ENCODE measurements around the gene ADK.
"Not testable (repeated sequence)": the region's sequence is repeated elsewhere in the genome, so short reads cannot be mapped to it uniquely, and the experiment has no call there.

ADK gene

DNA sequence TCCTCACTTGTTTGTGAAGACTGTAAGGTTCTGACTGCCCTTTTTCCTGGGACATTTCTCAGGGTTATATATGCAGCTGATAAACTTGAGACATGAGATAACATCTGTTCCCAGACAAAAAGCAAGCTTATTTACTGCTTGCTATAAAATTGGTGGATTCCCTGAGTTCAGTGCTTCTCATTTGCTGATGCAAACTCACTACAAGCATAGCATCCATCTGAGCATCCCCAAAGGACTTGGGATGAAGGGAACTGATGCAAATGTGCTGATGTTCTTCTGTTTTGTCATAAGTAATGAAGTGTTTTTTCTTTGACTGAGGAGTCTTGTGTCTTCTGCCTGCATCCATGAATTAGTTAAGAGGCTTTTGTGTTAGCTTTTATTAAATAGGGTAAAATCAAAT is 183.2 kb downstream of the ADK start:
- H3K27ac ChIP-seq: no peak overlapping the region
- no peak for TF ChIP-seq ZFX (IDR thresholded peaks at IDR 0.05)

- no peak for TF ChIP-seq ZFX (IDR thresholded peaks at IDR 0.05)
- TF ChIP-seq, protein P1, sequence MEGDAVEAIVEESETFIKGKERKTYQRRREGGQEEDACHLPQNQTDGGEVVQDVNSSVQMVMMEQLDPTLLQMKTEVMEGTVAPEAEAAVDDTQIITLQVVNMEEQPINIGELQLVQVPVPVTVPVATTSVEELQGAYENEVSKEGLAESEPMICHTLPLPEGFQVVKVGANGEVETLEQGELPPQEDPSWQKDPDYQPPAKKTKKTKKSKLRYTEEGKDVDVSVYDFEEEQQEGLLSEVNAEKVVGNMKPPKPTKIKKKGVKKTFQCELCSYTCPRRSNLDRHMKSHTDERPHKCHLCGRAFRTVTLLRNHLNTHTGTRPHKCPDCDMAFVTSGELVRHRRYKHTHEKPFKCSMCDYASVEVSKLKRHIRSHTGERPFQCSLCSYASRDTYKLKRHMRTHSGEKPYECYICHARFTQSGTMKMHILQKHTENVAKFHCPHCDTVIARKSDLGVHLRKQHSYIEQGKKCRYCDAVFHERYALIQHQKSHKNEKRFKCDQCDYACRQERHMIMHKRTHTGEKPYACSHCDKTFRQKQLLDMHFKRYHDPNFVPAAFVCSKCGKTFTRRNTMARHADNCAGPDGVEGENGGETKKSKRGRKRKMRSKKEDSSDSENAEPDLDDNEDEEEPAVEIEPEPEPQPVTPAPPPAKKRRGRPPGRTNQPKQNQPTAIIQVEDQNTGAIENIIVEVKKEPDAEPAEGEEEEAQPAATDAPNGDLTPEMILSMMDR (conservative IDR thresholded peaks at IDR 0.05): no peak
- no peak overlapping the region for H3K27ac ChIP-seq
These were observed 184.5 kb downstream of the ADK start for GRCh38 chr10:74335501-74335900.

- H3K27ac ChIP-seq: no peak overlapping the region
These were observed 186.5 kb downstream of the ADK start for GRCh38 chr10:74337330-74338016.

DNA sequence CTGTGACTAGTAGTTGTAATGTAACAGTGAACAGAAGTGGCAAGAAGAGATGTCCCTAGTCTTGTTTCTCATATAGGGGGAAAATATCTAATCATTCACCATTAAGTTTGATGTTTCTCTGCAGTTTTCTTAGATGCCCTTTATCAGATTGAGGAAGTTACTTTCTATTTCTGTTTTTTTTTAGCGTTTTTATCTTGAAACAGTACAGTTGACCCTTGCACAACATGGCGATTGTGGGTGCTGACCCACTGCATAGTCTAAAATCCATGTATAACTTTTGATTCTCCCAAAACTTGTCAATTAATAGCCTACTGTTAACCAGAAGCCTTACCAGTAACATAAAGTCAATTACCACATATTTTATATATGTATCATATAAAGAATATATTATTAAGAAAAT is 192.0 kb downstream of the ADK start:
- no peak for TF ChIP-seq ZFX (IDR thresholded peaks at IDR 0.05)
- TF ChIP-seq, protein P1 (conservative IDR thresholded peaks at IDR 0.05): no peak
- H3K27ac ChIP-seq: no peak overlapping the region

More at GRCh38 chr10:74337330-74338016, 186.5 kb downstream of the ADK start:
- TF ChIP-seq, protein P1 (conservative IDR thresholded peaks at IDR 0.05): no peak
- TF ChIP-seq ZFX (IDR thresholded peaks at IDR 0.05): no peak

GRCh38 chr10:74343804-74344203 is 192.8 kb downstream of the ADK start:
- H3K27ac ChIP-seq: no peak overlapping the region
- TF ChIP-seq ZFX (IDR thresholded peaks at IDR 0.05): no peak
- TF ChIP-seq, protein P1 (conservative IDR thresholded peaks at IDR 0.05): no peak

DNA sequence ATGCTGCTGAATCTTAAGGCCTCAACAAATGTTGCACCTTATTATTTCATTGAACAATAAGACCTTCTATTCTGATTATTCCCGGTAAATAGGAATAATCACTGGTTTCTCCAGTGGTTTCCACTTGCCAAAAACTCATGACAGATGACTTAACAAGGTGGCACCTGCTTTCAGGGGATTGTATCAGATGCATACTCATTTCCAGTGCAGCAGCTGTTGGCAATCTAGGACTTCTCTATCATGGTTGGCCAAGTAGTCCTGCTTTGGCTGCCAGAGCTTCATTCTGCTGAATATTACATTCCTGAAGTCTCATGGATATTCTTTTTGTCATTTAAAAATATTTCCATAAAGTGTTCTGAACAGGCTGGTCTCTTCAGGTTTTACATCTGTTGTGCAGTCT is 193.3 kb downstream of the ADK start:
- no peak for TF ChIP-seq ZFX (IDR thresholded peaks at IDR 0.05)
- TF ChIP-seq, protein P1 (conservative IDR thresholded peaks at IDR 0.05): no peak
- no peak overlapping the region for H3K27ac ChIP-seq

- no peak for TF ChIP-seq ZFX (IDR thresholded peaks at IDR 0.05)
- TF ChIP-seq, protein P1 (conservative IDR thresholded peaks at IDR 0.05): no peak
- H3K27ac ChIP-seq: no peak overlapping the region
These were observed 196.5 kb downstream of the ADK start for GRCh38 chr10:74347522-74347921.

DNA sequence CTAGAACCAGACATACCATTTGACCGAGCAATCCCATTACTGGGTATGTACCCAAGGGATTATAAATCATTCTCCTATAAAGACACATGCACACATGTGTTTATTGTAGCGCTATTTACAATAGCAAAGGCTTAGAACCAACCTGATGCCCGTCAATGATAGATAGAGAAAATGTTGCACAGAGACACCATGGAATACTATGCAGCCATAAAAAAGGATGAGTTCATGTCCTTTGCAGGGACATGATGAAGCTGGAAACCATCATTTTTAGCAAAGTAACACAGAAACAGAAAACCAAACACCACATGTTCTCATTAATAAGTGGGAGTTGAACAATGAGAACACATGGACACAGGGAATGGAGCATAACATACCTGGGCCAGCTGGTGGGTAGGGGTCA is 202.0 kb downstream of the ADK start:
- H3K27ac ChIP-seq: not testable (repeated sequence)
